Activated T-cell treated with anti-CD3 and anti-CD28 coated beads, Interleukin-2, amount 50 U/mL, for 72 hours (primary cell): ENCODE data around the gene FOXP1. TPM values are rescaled to one million over a fixed set of nuclear protein-coding genes. Genes with fewer than 3 reads are reported as not detected.
"Not testable (repeated sequence)": the region's sequence is repeated elsewhere in the genome, so short reads cannot be mapped to it uniquely, and the experiment has no call there.

ENCODE experiments used
- ATAC-seq, 2 donors: fragments of 150-1000 bp; cut with Tn5 transposase; replicated peaks in 1 of 2; 2 replicates each; pipeline ENCODE4 v1.10.0; 2021; ENCODE audit warnings: moderate library complexity in 2 of 2, mild to moderate bottlenecking in 1 of 2
- DNase-seq, 2 donors: peaks; one replicate each; pipeline ENCODE4 v3.0.0; 2021 to 2022; ENCODE audit warnings: mixed read lengths in 1 of 2
- H3K27ac Mint-ChIP-seq: one replicate; pipeline ENCODE4 v1.8.0; 2022; ENCODE audit warnings: mild to moderate bottlenecking, moderate library complexity, mixed read lengths
- H3K27me3 Mint-ChIP-seq: one replicate; pipeline ENCODE4 v1.8.0; 2022; ENCODE audit warnings: low read depth, mixed read lengths
- H3K36me3 Mint-ChIP-seq, 2 donors: one replicate each; pipeline ENCODE4 v1.8.0; 2022; ENCODE audit warnings: mixed read lengths in 2 of 2, mild to moderate bottlenecking in 1 of 2; ENCODE audit not compliant: insufficient read depth in 2 of 2
- H3K4me1 Mint-ChIP-seq: one replicate; pipeline ENCODE4 v1.8.0; 2022; ENCODE audit warnings: low read depth, mixed read lengths
- H3K4me3 Mint-ChIP-seq, 2 donors: one replicate each; pipeline ENCODE4 v1.8.0; 2022; ENCODE audit warnings: mild to moderate bottlenecking in 2 of 2, mixed read lengths in 2 of 2, moderate library complexity in 2 of 2
- H3K9me3 Mint-ChIP-seq, 2 donors: one replicate each; pipeline ENCODE4 v1.8.0; 2022; ENCODE audit warnings: mixed read lengths in 2 of 2
- total RNA-seq, 2 donors: library from RNA; stranded (reverse); gene quantifications; one replicate each; pipeline ENCODE4 v1.2.3, GENCODE V29; 2022

The FOXP1 gene
- total RNA-seq, 2 donors from 2014 or later, result 124 to 156 TPM

- peaks cover 7% of the 10 kb centered on the region for H3K27me3 Mint-ChIP-seq
- peaks cover 35% of the 10 kb centered on the region for H3K4me1 Mint-ChIP-seq
- H3K9me3 Mint-ChIP-seq, result no peaks in the 10 kb centered on the region
- no peak for ATAC-seq
- H3K36me3 Mint-ChIP-seq, result peaks cover 0 to 4% of the 10 kb centered on the region in 2 donors
- no peak overlapping the region for H3K4me3 Mint-ChIP-seq
- no peak overlapping the region for H3K27ac Mint-ChIP-seq
- no peak for DNase-seq
Observed at GRCh38 chr3:71530903-71531530, 52.5 kb downstream of the FOXP1 start.

- Mint-ChIP-seq H3K9me3 (no peaks in the 10 kb centered on the region), H3K4me3 (peak overlapping the region in 1 of 2 donors; percentile 48), H3K27me3 (no peaks in the 10 kb centered on the region), H3K36me3 (peaks cover 0 to 4% of the 10 kb centered on the region in 2 donors), H3K4me1 (peaks cover 23% of the 10 kb centered on the region), H3K27ac (peak overlapping the region; percentile 71)
- ATAC-seq (peak; percentile 65 to 70), DNase-seq (no peak)
Observed at GRCh38 chr3:71528816-71529215, 54.7 kb downstream of the FOXP1 start.

- not testable (repeated sequence) for H3K36me3 Mint-ChIP-seq, H3K4me3 Mint-ChIP-seq, H3K27ac Mint-ChIP-seq, H3K27me3 Mint-ChIP-seq, DNase-seq, ATAC-seq, H3K9me3 Mint-ChIP-seq
- peaks cover 18% of the 10 kb centered on the region for H3K4me1 Mint-ChIP-seq
Observed at GRCh38 chr3:71526448-71526847, 57.1 kb downstream of the FOXP1 start.

GRCh38 chr3:71525391-71525790 lies 58.1 kb downstream of the FOXP1 start:
- Mint-ChIP-seq H3K27ac (no peak overlapping the region), H3K27me3 (no peaks in the 10 kb centered on the region), H3K36me3 (peaks cover 0 to 4% of the 10 kb centered on the region in 2 donors), H3K4me3 (no peak overlapping the region), H3K9me3 (no peaks in the 10 kb centered on the region), H3K4me1 (peaks cover 25% of the 10 kb centered on the region)
- DNase-seq (no peak), ATAC-seq (no peak)

- Mint-ChIP-seq H3K4me3 (no peak overlapping the region), H3K36me3 (peaks cover 2 to 4% of the 10 kb centered on the region in 2 donors), H3K9me3 (no peaks in the 10 kb centered on the region), H3K4me1 (peaks cover 22% of the 10 kb centered on the region), H3K27ac (no peak overlapping the region), H3K27me3 (no peaks in the 10 kb centered on the region)
- DNase-seq, result no peak
- ATAC-seq, result no peak
Observed at GRCh38 chr3:71524672-71525071, 58.9 kb downstream of the FOXP1 start.

- no peak for ATAC-seq
- H3K27me3 Mint-ChIP-seq, result no peaks in the 10 kb centered on the region
Observed at GRCh38 chr3:71523628-71524027, 59.9 kb downstream of the FOXP1 start.

GRCh38 chr3:71521940-71522876 lies 61.3 kb downstream of the FOXP1 start:
- Mint-ChIP-seq H3K27me3 (no peaks in the 10 kb centered on the region), H3K4me3 (no peak overlapping the region), H3K4me1 (peaks cover 7% of the 10 kb centered on the region), H3K9me3 (no peaks in the 10 kb centered on the region), H3K36me3 (peaks cover 2% of the 10 kb centered on the region in 2 donors), H3K27ac (no peak overlapping the region)
- no peak for DNase-seq
- no peak for ATAC-seq

More at GRCh38 chr3:71523628-71524027, 59.9 kb downstream of the FOXP1 start:
- H3K36me3 Mint-ChIP-seq, result peaks cover 2 to 4% of the 10 kb centered on the region in 2 donors
- peaks cover 11% of the 10 kb centered on the region for H3K4me1 Mint-ChIP-seq
- no peak overlapping the region for H3K27ac Mint-ChIP-seq
- DNase-seq, result no peak
- no peak overlapping the region for H3K4me3 Mint-ChIP-seq
- no peaks in the 10 kb centered on the region for H3K9me3 Mint-ChIP-seq

- H3K27ac Mint-ChIP-seq, result no peak overlapping the region
Observed at GRCh38 chr3:71521021-71521352, 62.5 kb downstream of the FOXP1 start.

GRCh38 chr3:71520161-71521020 lies 63.1 kb downstream of the FOXP1 start:
- H3K4me3 Mint-ChIP-seq, result no peak overlapping the region
- ATAC-seq, result peak in 1 of 2 donors; percentile 20

More at GRCh38 chr3:71521021-71521352, 62.5 kb downstream of the FOXP1 start:
- Mint-ChIP-seq H3K4me1 (peaks cover 7% of the 10 kb centered on the region), H3K4me3 (no peak overlapping the region), H3K27me3 (no peaks in the 10 kb centered on the region), H3K36me3 (peaks cover 2% of the 10 kb centered on the region in 2 donors), H3K9me3 (no peaks in the 10 kb centered on the region)
- DNase-seq, result no peak
- no peak for ATAC-seq

GRCh38 chr3:71518089-71518488 lies 65.4 kb downstream of the FOXP1 start:
- no peak overlapping the region for H3K27ac Mint-ChIP-seq
- no peak overlapping the region for H3K4me3 Mint-ChIP-seq
- DNase-seq, result no peak
- H3K36me3 Mint-ChIP-seq, result peaks cover 0 to 2% of the 10 kb centered on the region in 2 donors
- H3K4me1 Mint-ChIP-seq, result peaks cover 7% of the 10 kb centered on the region
- no peak for ATAC-seq
- H3K27me3 Mint-ChIP-seq, result no peaks in the 10 kb centered on the region
- H3K9me3 Mint-ChIP-seq, result no peaks in the 10 kb centered on the region

More at GRCh38 chr3:71520161-71521020, 63.1 kb downstream of the FOXP1 start:
- Mint-ChIP-seq H3K4me1 (peaks cover 7% of the 10 kb centered on the region), H3K36me3 (peaks cover 0 to 2% of the 10 kb centered on the region in 2 donors), H3K27ac (no peak overlapping the region), H3K27me3 (no peaks in the 10 kb centered on the region), H3K9me3 (no peaks in the 10 kb centered on the region)
- DNase-seq, result no peak

GRCh38 chr3:71517271-71517791 lies 66.2 kb downstream of the FOXP1 start:
- Mint-ChIP-seq H3K27me3 (no peaks in the 10 kb centered on the region), H3K36me3 (peaks cover 0 to 2% of the 10 kb centered on the region in 2 donors), H3K4me3 (no peak overlapping the region), H3K9me3 (no peaks in the 10 kb centered on the region), H3K27ac (no peak overlapping the region), H3K4me1 (peaks cover 7% of the 10 kb centered on the region)
- ATAC-seq (no peak), DNase-seq (no peak)

- Mint-ChIP-seq H3K4me1 (peaks cover 4% of the 10 kb centered on the region), H3K27me3 (no peaks in the 10 kb centered on the region), H3K27ac (no peak overlapping the region), H3K4me3 (no peak overlapping the region), H3K36me3 (peaks cover 0 to 2% of the 10 kb centered on the region in 2 donors), H3K9me3 (no peaks in the 10 kb centered on the region)
- DNase-seq, result no peak
- ATAC-seq, result no peak
Observed at GRCh38 chr3:71515636-71516365, 67.7 kb downstream of the FOXP1 start.
